Thymus (tissue), 11 donors: Measurements from ENCODE around the gene RECK. TPM values are rescaled to one million over a fixed set of nuclear protein-coding genes. Genes with fewer than 3 reads are reported as not detected.

Experiments used
- DNase-seq, 9 donors: peaks; one replicate each; pipeline ENCODE4 v3.0.0-alpha.2; 2013; ENCODE audit warnings: low spot score in 9 of 9, low read depth in 6 of 9, missing footprints in 1 of 9
- H3K27ac ChIP-seq, 2 donors: one replicate each; pipeline ENCODE4 v1.5.1; 2013; ENCODE audit warnings: control low read depth in 1 of 2, low read depth in 1 of 2, low read length in 1 of 2, mild to moderate bottlenecking in 1 of 2, moderate library complexity in 1 of 2
- H3K27me3 ChIP-seq, 2 donors: one replicate each; pipeline ENCODE4 v1.5.1; 2013; ENCODE audit warnings: low read length in 1 of 2; ENCODE audit not compliant: control insufficient read depth in 2 of 2, insufficient read depth in 1 of 2
- H3K36me3 ChIP-seq, 2 donors: one replicate each; pipeline ENCODE4 v1.5.1; 2013; ENCODE audit warnings: low read length in 1 of 2, mild to moderate bottlenecking in 1 of 2, moderate library complexity in 1 of 2; ENCODE audit not compliant: control insufficient read depth in 2 of 2, insufficient read depth in 2 of 2
- H3K4me1 ChIP-seq, 2 donors: one replicate each; pipeline ENCODE4 v1.5.1; 2013; ENCODE audit warnings: low read length in 2 of 2; ENCODE audit not compliant: control insufficient read depth in 2 of 2, insufficient read depth in 2 of 2
- H3K4me3 ChIP-seq, 2 donors: one replicate each; pipeline ENCODE4 v1.5.1; 2013; ENCODE audit warnings: low read length in 2 of 2, control low read depth in 1 of 2, mild to moderate bottlenecking in 1 of 2
- H3K9me3 ChIP-seq, 2 donors: one replicate each; pipeline ENCODE4 v1.5.1; 2013; ENCODE audit warnings: low read length in 1 of 2, mild to moderate bottlenecking in 1 of 2; ENCODE audit not compliant: control insufficient read depth in 2 of 2, insufficient read depth in 1 of 2
- WGBS: extraction: QIAGEN DNeasy Blood & Tissue Kit; methylation state at CpG from one replicate; pipeline ENCODE4 v1.1.7; 2013; 5-methylcytosine and 5-hydroxymethylcytosine counted together
- polyA plus RNA-seq: library from polyadenylated mRNA; stranded (reverse); fragments of 200-250 nt; gene quantifications from one replicate; pipeline ENCODE4 v1.2.3, GENCODE V29; 2013
- total RNA-seq: library from RNA; stranded (reverse); fragments of 120-200 nt; gene quantifications from one replicate; pipeline ENCODE4 v1.2.4, GENCODE V29; 2013
- donor health status: healthy.

Gene RECK
- total and polyA plus RNA-seq, 2 donors: 3.3 to 6.6 TPM

GRCh38 chr9:36161187-36161586 lies 124.5 kb downstream of the RECK start:
- 98% methylated on average over 2 of the region's 2 CpGs for WGBS
- Histone ChIP-seq H3K9me3 (peaks cover 1 to 5% of the 10 kb centered on the region in 2 donors), H3K27ac (no peak overlapping the region), H3K36me3 (no peaks in the 10 kb centered on the region), H3K4me1 (peaks cover 3 to 21% of the 10 kb centered on the region in 2 donors), H3K27me3 (peaks cover 0 to 1% of the 10 kb centered on the region in 2 donors), H3K4me3 (no peak overlapping the region)
- no peak for DNase-seq

- Histone ChIP-seq H3K27me3 (peaks cover 0 to 3% of the 10 kb centered on the region in 2 donors), H3K4me1 (peaks cover 3 to 27% of the 10 kb centered on the region in 2 donors), H3K27ac (no peak overlapping the region), H3K36me3 (no peaks in the 10 kb centered on the region), H3K9me3 (no peaks in the 10 kb centered on the region), H3K4me3 (no peak overlapping the region)
- DNase-seq: no peak
- WGBS: 93% methylated on average over 17 of the region's 17 CpGs
Observed at GRCh38 chr9:36162211-36162738, 125.6 kb downstream of the RECK start.

GRCh38 chr9:36163049-36163785 lies 126.5 kb downstream of the RECK start:
- 85% methylated on average over 9 of the region's 9 CpGs for WGBS
- Histone ChIP-seq H3K4me1 (peaks cover 3 to 27% of the 10 kb centered on the region in 2 donors), H3K36me3 (no peaks in the 10 kb centered on the region), H3K9me3 (no peaks in the 10 kb centered on the region), H3K27me3 (peaks cover 0 to 3% of the 10 kb centered on the region in 2 donors), H3K27ac (peak overlapping the region in 1 of 2 donors; percentile 63), H3K4me3 (no peak overlapping the region)
- DNase-seq: no peak

- WGBS: 94% methylated on average over 4 of the region's 4 CpGs
- no peak for DNase-seq
- Histone ChIP-seq H3K4me3 (no peak overlapping the region), H3K27ac (peak overlapping the region in 1 of 2 donors; percentile 63), H3K9me3 (no peaks in the 10 kb centered on the region), H3K4me1 (peaks cover 3 to 27% of the 10 kb centered on the region in 2 donors), H3K27me3 (peaks cover 0 to 3% of the 10 kb centered on the region in 2 donors), H3K36me3 (no peaks in the 10 kb centered on the region)
Observed at GRCh38 chr9:36163786-36164170, 127.1 kb downstream of the RECK start.

- Histone ChIP-seq H3K36me3 (no peaks in the 10 kb centered on the region), H3K4me1 (peaks cover 3 to 27% of the 10 kb centered on the region in 2 donors), H3K27me3 (peaks cover 0 to 3% of the 10 kb centered on the region in 2 donors), H3K4me3 (no peak overlapping the region), H3K9me3 (no peaks in the 10 kb centered on the region), H3K27ac (peak overlapping the region in 1 of 2 donors; percentile 18)
- WGBS: 77% methylated on average over 6 of the region's 6 CpGs
- peak in 1 of 9 donors; percentile 29 for DNase-seq
Observed at GRCh38 chr9:36164372-36164771, 127.7 kb downstream of the RECK start.

GRCh38 chr9:36164989-36165388 lies 128.3 kb downstream of the RECK start:
- H3K27me3 ChIP-seq: peaks cover 0 to 3% of the 10 kb centered on the region in 2 donors
- H3K4me1 ChIP-seq: peaks cover 3 to 27% of the 10 kb centered on the region in 2 donors
- H3K4me3 ChIP-seq: no peak overlapping the region
- peak overlapping the region in 1 of 2 donors; percentile 18 for H3K27ac ChIP-seq
- 93% methylated on average over 3 of the region's 3 CpGs for WGBS
- H3K9me3 ChIP-seq: no peaks in the 10 kb centered on the region
- H3K36me3 ChIP-seq: no peaks in the 10 kb centered on the region
- no peak for DNase-seq

GRCh38 chr9:36165826-36166167 lies 129.1 kb downstream of the RECK start:
- H3K9me3 ChIP-seq: no peaks in the 10 kb centered on the region
- H3K36me3 ChIP-seq: no peaks in the 10 kb centered on the region
- no peak overlapping the region for H3K27ac ChIP-seq
- H3K27me3 ChIP-seq: peaks cover 0 to 3% of the 10 kb centered on the region in 2 donors
- 88% methylated on average over 12 of the region's 12 CpGs for WGBS
- peaks cover 3 to 27% of the 10 kb centered on the region in 2 donors for H3K4me1 ChIP-seq
- no peak overlapping the region for H3K4me3 ChIP-seq
- no peak for DNase-seq

GRCh38 chr9:36166168-36166927 lies 129.6 kb downstream of the RECK start:
- H3K27ac ChIP-seq: peak overlapping the region in 1 of 2 donors; percentile 32
- no peaks in the 10 kb centered on the region for H3K36me3 ChIP-seq
- 12% methylated on average over 58 of the region's 58 CpGs for WGBS
- no peaks in the 10 kb centered on the region for H3K9me3 ChIP-seq
- H3K4me1 ChIP-seq: peaks cover 3 to 27% of the 10 kb centered on the region in 2 donors
- peaks cover 0 to 3% of the 10 kb centered on the region in 2 donors for H3K27me3 ChIP-seq
- peak in 7 of 9 donors; percentile 49 to 82 (median 70) for DNase-seq
- H3K4me3 ChIP-seq: peak overlapping the region; percentile 44 to 47

- H3K27me3 ChIP-seq: peaks cover 0 to 3% of the 10 kb centered on the region in 2 donors
- no peak within 1 kb of the TSS for H3K4me3 ChIP-seq
- H3K9me3 ChIP-seq: no peaks in the 10 kb centered on the region
- H3K4me1 ChIP-seq: peaks cover 3 to 16% of the 10 kb centered on the region in 2 donors
- DNase-seq: no peak
- H3K36me3 ChIP-seq: no peaks in the 10 kb centered on the region
- no peak within 1 kb of the TSS for H3K27ac ChIP-seq
- 94% methylated on average over 6 of the region's 6 CpGs for WGBS
Observed at GRCh38 chr9:36169166-36169565, 132.5 kb downstream of the RECK start, which contains the start of gene CCIN. Gene CCIN (plus strand): TSS chr9:36169388. CDS start chr9:36169503, 115 bp downstream.
